Omental fat pad (tissue), 4 donors: ENCODE measurements around the gene GDA. TPM values are rescaled to one million over a fixed set of nuclear protein-coding genes. Genes with fewer than 3 reads are reported as not detected.
"Not testable (repeated sequence)": the region's sequence is repeated elsewhere in the genome, so short reads cannot be mapped to it uniquely, and the experiment has no call there.

Experiments used
- ATAC-seq: fragments of 150-250 bp; one replicate; pipeline ENCODE4 v1.9.1; 2016; ENCODE audit warnings: mild to moderate bottlenecking, moderate library complexity; ENCODE audit not compliant: low FRiP score
- DNase-seq: peaks from one replicate; pipeline ENCODE4 v3.0.0-alpha.2; 2019; ENCODE audit warnings: low spot score
- total RNA-seq, 4 donors: library from RNA; depleted of rRNA; stranded (reverse); fragments of >200 nt; gene quantifications; one replicate each; pipeline ENCODE4 v1.1.0, GENCODE V29; 2016
- TF ChIP-seq, protein P1 (sequence below), 3 donors: fragments of 450-650 bp; IDR thresholded peaks; one replicate each; pipeline ENCODE4 v1.5.1; 2016 to 2017; ENCODE audit warnings: antibody characterized with exemption in 3 of 3, mild to moderate bottlenecking in 3 of 3, moderate library complexity in 2 of 3

The GDA gene
- total RNA-seq, 4 donors from 2014 or later, result not detected

- TF ChIP-seq, protein P1, sequence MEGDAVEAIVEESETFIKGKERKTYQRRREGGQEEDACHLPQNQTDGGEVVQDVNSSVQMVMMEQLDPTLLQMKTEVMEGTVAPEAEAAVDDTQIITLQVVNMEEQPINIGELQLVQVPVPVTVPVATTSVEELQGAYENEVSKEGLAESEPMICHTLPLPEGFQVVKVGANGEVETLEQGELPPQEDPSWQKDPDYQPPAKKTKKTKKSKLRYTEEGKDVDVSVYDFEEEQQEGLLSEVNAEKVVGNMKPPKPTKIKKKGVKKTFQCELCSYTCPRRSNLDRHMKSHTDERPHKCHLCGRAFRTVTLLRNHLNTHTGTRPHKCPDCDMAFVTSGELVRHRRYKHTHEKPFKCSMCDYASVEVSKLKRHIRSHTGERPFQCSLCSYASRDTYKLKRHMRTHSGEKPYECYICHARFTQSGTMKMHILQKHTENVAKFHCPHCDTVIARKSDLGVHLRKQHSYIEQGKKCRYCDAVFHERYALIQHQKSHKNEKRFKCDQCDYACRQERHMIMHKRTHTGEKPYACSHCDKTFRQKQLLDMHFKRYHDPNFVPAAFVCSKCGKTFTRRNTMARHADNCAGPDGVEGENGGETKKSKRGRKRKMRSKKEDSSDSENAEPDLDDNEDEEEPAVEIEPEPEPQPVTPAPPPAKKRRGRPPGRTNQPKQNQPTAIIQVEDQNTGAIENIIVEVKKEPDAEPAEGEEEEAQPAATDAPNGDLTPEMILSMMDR (IDR thresholded peaks at IDR 0.05), result no peak
- DNase-seq (no peak), ATAC-seq (no peak)
These were observed 129.7 kb downstream of the GDA start for GRCh38 chr9:72278959-72279358.

GRCh38 chr9:72280913-72281500 is 131.8 kb downstream of the GDA start:
- TF ChIP-seq, protein P1 (IDR thresholded peaks at IDR 0.05), result peak in 2 of 3 donors; percentile 14 to 76
- DNase-seq (no peak), ATAC-seq (peak; percentile 83)

DNA sequence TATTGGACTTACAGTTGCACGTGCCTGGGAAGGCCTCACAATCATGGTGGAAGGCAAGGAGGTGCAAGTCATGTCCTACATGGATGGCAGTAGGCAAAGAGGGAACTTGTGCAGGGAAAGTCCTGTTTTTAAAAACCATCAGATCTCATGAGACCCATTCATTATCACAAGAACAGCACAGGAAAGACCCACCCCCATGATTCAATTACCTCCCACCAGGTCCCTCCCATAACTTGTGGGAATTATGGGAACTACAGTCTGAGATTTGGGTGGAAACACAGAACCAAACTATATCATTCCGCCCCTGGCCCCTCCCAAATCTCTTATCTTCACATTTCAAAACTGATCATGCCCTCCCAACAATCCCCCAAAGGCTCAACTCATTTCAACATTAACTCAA is 140.2 kb downstream of the GDA start:
- no peak for DNase-seq
- ATAC-seq, result no peak
- TF ChIP-seq, protein P1 (IDR thresholded peaks at IDR 0.05), result no peak

DNA sequence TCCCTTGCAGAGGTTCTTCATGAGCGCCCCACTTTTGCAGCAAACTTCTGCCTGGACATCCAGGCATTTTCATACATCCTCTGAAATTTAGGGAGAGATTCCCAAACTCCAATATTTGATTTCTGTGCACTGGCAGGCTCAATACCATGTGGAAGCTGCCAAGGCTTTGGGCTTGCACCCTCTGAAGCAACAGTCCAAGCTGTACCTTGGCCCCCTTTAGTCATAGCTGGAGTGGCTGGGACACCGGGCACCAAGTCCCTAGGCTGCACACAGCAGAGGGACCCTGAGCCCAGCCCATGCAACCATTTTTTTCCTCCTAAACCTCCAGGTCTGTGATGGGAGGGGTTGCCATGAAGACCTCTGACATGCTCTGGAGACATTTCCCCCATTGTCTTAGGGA is 141.1 kb downstream of the GDA start:
- DNase-seq (no peak), ATAC-seq (no peak)
- TF ChIP-seq, protein P1 (IDR thresholded peaks at IDR 0.05), result no peak

DNA sequence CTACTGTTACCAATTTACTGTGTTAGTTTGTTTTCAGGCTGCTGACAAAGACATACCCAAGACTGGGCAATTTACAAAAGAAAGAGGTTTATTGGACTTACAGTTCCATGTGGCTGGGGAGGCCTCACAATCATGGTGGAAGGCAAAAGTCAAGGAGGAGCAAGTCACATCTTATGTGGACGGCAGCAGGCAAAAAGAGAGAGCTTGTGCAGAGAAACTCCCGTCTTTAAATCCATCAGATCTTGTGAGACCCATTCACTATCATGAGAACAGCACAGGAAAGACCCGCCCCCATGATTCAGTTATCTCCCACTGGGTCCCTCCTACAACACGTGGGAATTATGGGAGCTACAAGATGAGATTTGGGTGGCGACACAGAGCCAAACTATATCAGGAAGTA is 142.3 kb downstream of the GDA start:
- DNase-seq, ATAC-seq: not testable (repeated sequence)

DNA sequence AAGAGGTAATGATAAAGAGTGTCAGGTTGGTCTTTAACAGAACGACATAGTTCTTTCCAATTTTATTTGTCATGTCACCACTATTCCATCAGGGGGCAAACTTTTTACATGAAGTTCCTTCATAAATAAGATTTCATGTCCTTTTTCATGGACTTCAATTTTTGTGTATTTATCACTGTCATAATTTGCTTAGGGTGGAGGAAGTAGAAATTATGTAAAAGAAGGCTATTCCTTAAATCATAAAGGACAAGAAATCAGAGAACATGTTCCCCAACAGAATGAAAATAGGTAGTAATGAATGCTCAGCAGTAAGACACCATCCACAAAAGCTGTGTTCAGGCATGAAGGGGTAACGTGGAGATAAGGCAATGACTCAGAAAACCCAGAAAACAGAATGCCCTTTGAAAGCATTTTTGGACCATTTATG is 143.0 kb downstream of the GDA start:
- DNase-seq (no peak), ATAC-seq (peak; percentile 75)
- TF ChIP-seq, protein P1 (IDR thresholded peaks at IDR 0.05), result peak in 1 of 3 donors; percentile 7

DNA sequence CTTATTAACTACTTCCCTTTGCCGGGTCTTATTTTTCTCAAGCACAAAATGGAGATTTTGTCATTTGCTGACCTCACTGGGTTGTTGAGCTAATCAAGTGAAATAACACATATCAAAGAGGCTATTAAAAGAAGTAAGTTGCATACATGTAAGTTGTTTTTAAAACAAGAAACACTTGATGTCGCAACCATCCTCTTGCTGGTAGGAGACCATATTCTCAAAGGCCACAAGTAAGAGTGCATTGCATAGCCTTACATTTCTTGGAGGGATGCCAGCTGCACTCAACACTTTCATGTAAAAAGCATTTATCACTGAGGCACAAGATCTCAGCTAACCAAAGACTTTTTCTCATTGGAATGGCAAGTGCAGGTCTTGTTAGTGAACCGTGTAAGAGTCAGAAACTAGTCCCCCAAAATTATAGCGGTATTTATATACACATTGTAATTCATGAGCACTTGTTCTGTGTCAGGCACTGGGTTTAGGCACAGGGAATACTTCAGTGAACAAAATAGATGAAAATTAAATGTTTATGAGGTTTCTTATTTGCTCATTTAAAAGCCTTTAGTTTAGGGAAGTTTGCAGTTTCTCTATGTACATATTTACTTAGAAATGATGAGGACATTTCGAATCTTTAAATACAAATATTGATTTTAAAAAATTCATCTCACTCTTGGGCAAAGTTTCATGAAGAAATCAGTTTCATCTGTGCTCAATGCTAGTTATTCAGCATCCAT is 143.8 kb downstream of the GDA start:
- DNase-seq, result no peak
- TF ChIP-seq, protein P1 (IDR thresholded peaks at IDR 0.05), result no peak
- no peak for ATAC-seq
